Esophagus squamous epithelium (tissue), 4 donors: ENCODE data around the gene MDH1.
"Not testable (repeated sequence)": the region's sequence is repeated elsewhere in the genome, so short reads cannot be mapped to it uniquely, and the experiment has no call there.

ENCODE experiments used
- CTCF ChIP-seq, 6 experiments: fragments of 450-650 bp in 4 of 6; fragments of 200-600 bp in 2 of 6; sonication (generic) in 2 of 6; IDR thresholded peaks; one replicate each; pipeline ENCODE4 v1.5.1; 2016 to 2019; ENCODE audit warnings: antibody characterized with exemption in 6 of 6, mild to moderate bottlenecking in 4 of 6, moderate library complexity in 4 of 6
- POLR2A ChIP-seq, 4 donors: fragments of 450-650 bp; IDR thresholded peaks; one replicate each; pipeline ENCODE4 v1.6.1; 2017; ENCODE audit warnings: antibody characterized with exemption in 4 of 4, mild to moderate bottlenecking in 4 of 4, moderate library complexity in 3 of 4

- TF ChIP-seq POLR2A, CTCF (IDR thresholded peaks at IDR 0.05): not testable (repeated sequence)
These were observed 29.8 kb upstream of the MDH1 start for GRCh38 chr2:63558922-63559321.
